Chondrocyte (in vitro differentiated cells): ENCODE measurements around the gene ZBTB46. TPM values are rescaled to one million over a fixed set of nuclear protein-coding genes. Genes with fewer than 3 reads are reported as not detected.

Experiments used
- DNase-seq: peaks from one replicate; pipeline ENCODE4 v3.0.0; 2021; ENCODE audit warnings: mixed read lengths, low spot score
- H3K27ac Mint-ChIP-seq: one replicate; pipeline ENCODE4 v1.8.0; 2021; ENCODE audit warnings: mild to moderate bottlenecking, moderate library complexity, mixed read lengths; ENCODE audit not compliant: unreplicated experiment
- H3K27me3 Mint-ChIP-seq: 2 replicates; pipeline ENCODE4 v1.8.0; 2021; ENCODE audit warnings: low read depth, mixed read lengths
- H3K36me3 Mint-ChIP-seq: 2 replicates; pipeline ENCODE4 v1.8.0; 2021; ENCODE audit warnings: low read depth, mixed read lengths
- H3K4me1 Mint-ChIP-seq: 2 replicates; pipeline ENCODE4 v1.8.0; 2021; ENCODE audit warnings: low read depth, mild to moderate bottlenecking, mixed read lengths
- H3K4me3 Mint-ChIP-seq: one replicate; pipeline ENCODE4 v1.8.0; 2021; ENCODE audit warnings: mild to moderate bottlenecking, moderate library complexity, mixed read lengths; ENCODE audit not compliant: unreplicated experiment
- H3K9me3 Mint-ChIP-seq: 2 replicates; pipeline ENCODE4 v1.8.0; 2021; ENCODE audit warnings: low read depth, mixed read lengths
- total RNA-seq: library from RNA; stranded (reverse); gene quantifications from 3 replicates; pipeline ENCODE4 v1.2.1, GENCODE V29; 2021
- TF ChIP-seq, protein P1 (sequence below): fragments of 200-600 bp; sonication (generic); IDR thresholded peaks from 2 replicates; pipeline ENCODE4 v1.5.0; 2021; ENCODE audit warnings: antibody characterized with exemption, mild to moderate bottlenecking, moderate library complexity

The ZBTB46 gene
- total RNA-seq, 1 donor from 2014 or later, result 6.0 TPM

GRCh38 chr20:63695424-63696305, 135.4 kb downstream of the ZBTB46 start:
- Mint-ChIP-seq H3K9me3 (no peaks in the 10 kb centered on the region), H3K27me3 (no peaks in the 10 kb centered on the region), H3K4me1 (peaks cover 31% of the 10 kb centered on the region), H3K4me3 (no peak overlapping the region), H3K36me3 (peaks cover 5% of the 10 kb centered on the region), H3K27ac (no peak overlapping the region)
- DNase-seq, result no peak
- TF ChIP-seq, protein P1, sequence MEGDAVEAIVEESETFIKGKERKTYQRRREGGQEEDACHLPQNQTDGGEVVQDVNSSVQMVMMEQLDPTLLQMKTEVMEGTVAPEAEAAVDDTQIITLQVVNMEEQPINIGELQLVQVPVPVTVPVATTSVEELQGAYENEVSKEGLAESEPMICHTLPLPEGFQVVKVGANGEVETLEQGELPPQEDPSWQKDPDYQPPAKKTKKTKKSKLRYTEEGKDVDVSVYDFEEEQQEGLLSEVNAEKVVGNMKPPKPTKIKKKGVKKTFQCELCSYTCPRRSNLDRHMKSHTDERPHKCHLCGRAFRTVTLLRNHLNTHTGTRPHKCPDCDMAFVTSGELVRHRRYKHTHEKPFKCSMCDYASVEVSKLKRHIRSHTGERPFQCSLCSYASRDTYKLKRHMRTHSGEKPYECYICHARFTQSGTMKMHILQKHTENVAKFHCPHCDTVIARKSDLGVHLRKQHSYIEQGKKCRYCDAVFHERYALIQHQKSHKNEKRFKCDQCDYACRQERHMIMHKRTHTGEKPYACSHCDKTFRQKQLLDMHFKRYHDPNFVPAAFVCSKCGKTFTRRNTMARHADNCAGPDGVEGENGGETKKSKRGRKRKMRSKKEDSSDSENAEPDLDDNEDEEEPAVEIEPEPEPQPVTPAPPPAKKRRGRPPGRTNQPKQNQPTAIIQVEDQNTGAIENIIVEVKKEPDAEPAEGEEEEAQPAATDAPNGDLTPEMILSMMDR, result no peak

DNA sequence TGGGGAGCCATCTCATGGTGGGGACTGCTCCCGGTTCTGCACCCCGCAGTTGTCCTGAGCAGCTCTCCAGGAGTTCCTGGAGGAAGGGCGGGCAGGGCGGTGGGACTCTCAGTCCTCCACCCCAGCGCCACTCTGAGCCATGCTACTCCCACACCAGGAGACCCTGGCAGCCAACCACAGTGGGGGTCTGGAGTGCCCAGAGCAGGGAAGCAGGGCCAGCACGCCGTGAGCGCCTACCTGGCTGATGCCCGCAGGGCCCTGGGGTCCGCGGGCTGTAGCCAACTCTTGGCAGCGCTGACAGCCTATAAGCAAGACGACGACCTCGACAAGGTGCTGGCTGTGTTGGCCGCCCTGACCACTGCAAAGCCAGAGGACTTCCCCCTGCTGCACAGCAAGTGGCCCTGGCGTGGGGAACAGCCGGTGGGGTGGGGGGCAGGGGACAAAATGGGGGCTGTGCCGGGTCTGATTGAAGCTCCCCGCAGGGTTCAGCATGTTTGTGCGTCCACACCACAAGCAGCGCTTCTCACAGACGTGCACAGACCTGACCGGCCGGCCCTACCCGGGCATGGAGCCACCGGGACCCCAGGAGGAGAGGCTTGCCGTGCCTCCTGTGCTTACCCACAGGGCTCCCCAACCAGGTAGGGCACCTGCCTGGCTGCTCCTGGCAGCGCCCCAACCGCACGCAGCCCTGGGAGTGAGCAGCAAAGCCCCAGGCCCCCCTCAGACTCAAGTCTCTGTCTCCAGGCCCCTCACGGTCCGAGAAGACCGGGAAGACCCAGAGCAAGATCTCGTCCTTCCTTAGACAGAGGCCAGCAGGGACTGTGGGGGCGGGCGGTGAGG, 136.3 kb downstream of the ZBTB46 start:
- no peak overlapping the region for H3K27ac Mint-ChIP-seq
- H3K4me3 Mint-ChIP-seq, result no peak overlapping the region
- H3K4me1 Mint-ChIP-seq, result peaks cover 27% of the 10 kb centered on the region
- no peaks in the 10 kb centered on the region for H3K9me3 Mint-ChIP-seq
- DNase-seq, result peak; percentile 88
- no peaks in the 10 kb centered on the region for H3K27me3 Mint-ChIP-seq
- peaks cover 5% of the 10 kb centered on the region for H3K36me3 Mint-ChIP-seq
- TF ChIP-seq, protein P1, result no peak

GRCh38 chr20:63693733-63694583, 137.1 kb downstream of the ZBTB46 start:
- Mint-ChIP-seq H3K9me3 (no peaks in the 10 kb centered on the region), H3K27ac (peak overlapping the region; percentile 74), H3K36me3 (peaks cover 5% of the 10 kb centered on the region), H3K4me3 (no peak overlapping the region), H3K27me3 (no peaks in the 10 kb centered on the region), H3K4me1 (peaks cover 18% of the 10 kb centered on the region)
- no peak for DNase-seq
- TF ChIP-seq, protein P1, result no peak

Other genes with a start within 250 kb of the ZBTB46 start
- gene GMEB2, start 204.2 kb downstream of the ZBTB46 start, total RNA-seq, result 7.8 to 8.5 TPM (median 7.9 TPM) in 3 replicates
- 7.8 to 15.0 TPM (median 7.8 TPM) in 3 replicates for gene STMN3, start 177.8 kb downstream of the ZBTB46 start, total RNA-seq
- 20.4 to 45.3 TPM (median 21.9 TPM) in 3 replicates for gene RTEL1, start 173.0 kb downstream of the ZBTB46 start, total RNA-seq
- 0.79 to 0.99 TPM in 2 of 3 replicates, not detected in the other for gene TNFRSF6B, start 134.6 kb downstream of the ZBTB46 start, total RNA-seq
- gene ARFRP1, start 123.3 kb downstream of the ZBTB46 start, total RNA-seq, result 37.8 to 47.4 TPM (median 39.8 TPM) in 3 replicates
- gene ZGPAT, start 123.2 kb downstream of the ZBTB46 start, total RNA-seq, result 19.2 to 25.6 TPM (median 20.6 TPM) in 3 replicates
- gene LIME1, start 94.6 kb downstream of the ZBTB46 start, total RNA-seq, result 6.8 to 9.7 TPM (median 7.1 TPM) in 3 replicates
- gene SLC2A4RG, start 91.5 kb downstream of the ZBTB46 start, total RNA-seq, result 90.7 to 105 TPM (median 101 TPM) in 3 replicates
- gene ABHD16B, start 30.2 kb upstream of the ZBTB46 start, total RNA-seq, result not detected in 3 replicates
- gene TPD52L2, start 34.0 kb upstream of the ZBTB46 start, total RNA-seq, result 102 to 141 TPM (median 138 TPM) in 3 replicates
- gene DNAJC5, start 63.9 kb upstream of the ZBTB46 start, total RNA-seq, result 44.2 to 46.6 TPM (median 45.1 TPM) in 3 replicates
- gene UCKL1, start 125.2 kb upstream of the ZBTB46 start, total RNA-seq, result 24.3 to 27.5 TPM (median 27.2 TPM) in 3 replicates
- 36.5 to 44.3 TPM (median 37.2 TPM) in 3 replicates for gene ZNF512B, start 138.7 kb upstream of the ZBTB46 start, total RNA-seq
- gene SAMD10, start 148.4 kb upstream of the ZBTB46 start, total RNA-seq, result 3.8 to 4.7 TPM (median 4.3 TPM) in 3 replicates
- 49.0 to 56.6 TPM (median 49.5 TPM) in 3 replicates for gene PRPF6, start 149.9 kb upstream of the ZBTB46 start, total RNA-seq
- 0.77 to 3.3 TPM (median 0.97 TPM) in 3 replicates for gene C20orf204, start 204.9 kb upstream of the ZBTB46 start, total RNA-seq
- gene SOX18, start 218.4 kb upstream of the ZBTB46 start, total RNA-seq, result 2.1 to 2.8 TPM (median 2.3 TPM) in 3 replicates
- gene TCEA2, start 231.9 kb upstream of the ZBTB46 start, total RNA-seq, result 57.1 to 59.2 TPM (median 57.6 TPM) in 3 replicates
- 15.7 to 18.5 TPM (median 18.1 TPM) in 3 replicates for gene RGS19, start 248.3 kb upstream of the ZBTB46 start, total RNA-seq
- gene OPRL1, start 248.8 kb upstream of the ZBTB46 start, total RNA-seq, result 3.2 to 4.6 TPM (median 3.5 TPM) in 3 replicates